Stimulated activated CD8-positive, alpha-beta memory T cell treated with anti-CD3 and anti-CD28 coated beads, Interleukin-12 subunit alpha, Interleukin-12 subunit beta, amount 100 ng/mL, for 4 hours (primary cell): ENCODE results near the gene MCM9.

Experiments used
- DNase-seq: peaks from one replicate; pipeline ENCODE4 v3.0.0-alpha.2; 2020; ENCODE audit warnings: low read depth

MCM9 gene

DNA sequence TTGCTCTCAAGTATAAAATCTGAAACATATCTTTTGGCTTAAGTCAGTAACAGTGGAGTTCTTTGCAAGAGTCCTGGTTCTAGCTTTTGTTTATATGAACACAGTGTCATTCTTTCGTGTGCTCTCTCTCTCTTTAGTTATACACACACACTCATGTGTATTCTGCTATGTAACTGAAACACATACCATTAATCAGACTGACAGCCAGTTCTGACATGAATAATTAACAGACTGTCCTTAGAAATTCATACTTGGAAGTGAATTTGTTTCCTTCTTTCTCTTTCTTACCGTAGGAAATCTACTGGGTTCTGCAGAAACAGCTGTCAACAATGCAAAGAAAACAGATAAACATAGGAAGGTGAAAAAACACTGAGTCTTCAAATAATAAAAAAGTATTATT lies 2.5 kb downstream of the MCM9 start:
- DNase-seq, result no peak

DNA sequence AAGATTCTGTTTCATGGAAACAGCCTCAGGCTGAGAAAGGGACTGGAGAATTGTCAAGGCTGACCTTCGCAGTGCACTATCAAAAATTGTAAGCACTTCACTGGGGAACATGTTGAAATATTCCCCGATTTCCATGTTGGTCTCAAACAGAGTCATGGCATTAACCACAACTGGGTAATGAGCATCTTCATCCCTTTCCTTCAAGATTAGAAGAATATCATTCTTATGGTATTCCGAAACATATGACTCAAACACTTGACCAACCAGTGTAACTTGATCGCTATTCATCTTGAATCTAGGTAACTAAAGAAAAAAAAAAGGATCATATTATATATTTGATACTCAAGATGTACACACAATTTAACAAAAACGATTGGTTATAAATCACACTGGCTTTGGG lies 3.5 kb downstream of the MCM9 start:
- DNase-seq, result no peak

DNA sequence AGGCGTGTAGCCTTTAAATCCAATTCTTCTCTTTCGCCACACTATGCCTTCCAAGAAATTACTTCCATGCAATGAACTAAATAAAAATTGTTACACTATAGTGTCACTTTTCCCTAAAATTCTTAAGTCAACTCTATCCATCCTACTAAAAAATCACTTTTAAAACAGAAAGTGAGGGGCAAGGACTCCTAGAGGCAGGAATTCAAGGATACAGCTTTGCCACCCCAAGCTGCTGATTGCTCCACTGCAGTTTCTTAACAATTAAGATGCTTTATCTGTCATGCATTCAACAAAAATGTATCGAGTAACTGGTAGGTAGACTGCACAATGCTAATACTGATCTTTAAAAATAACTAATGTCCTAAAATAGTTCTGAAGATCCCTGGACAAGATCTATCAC lies 4.3 kb downstream of the MCM9 start:
- no peak for DNase-seq

DNA sequence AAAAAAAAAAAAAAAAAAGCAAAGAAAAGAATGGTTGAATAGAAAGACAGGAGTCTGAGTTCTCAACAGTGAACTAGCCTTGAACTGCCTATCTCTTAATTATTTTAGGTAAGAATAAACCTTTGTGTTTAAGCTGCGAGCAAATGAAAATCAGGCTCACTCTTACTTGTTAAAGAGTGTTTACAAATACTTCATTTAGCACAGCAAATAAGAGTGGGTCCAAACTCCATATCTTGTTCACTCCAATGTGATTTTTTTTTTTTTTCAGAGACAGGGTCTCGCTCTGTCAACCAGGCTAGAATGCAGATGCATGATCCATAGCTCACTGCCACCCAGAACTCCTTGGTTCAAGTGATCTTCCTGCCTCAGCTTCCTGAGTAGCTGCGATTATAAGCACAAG lies 11.9 kb downstream of the MCM9 start:
- no peak for DNase-seq

DNA sequence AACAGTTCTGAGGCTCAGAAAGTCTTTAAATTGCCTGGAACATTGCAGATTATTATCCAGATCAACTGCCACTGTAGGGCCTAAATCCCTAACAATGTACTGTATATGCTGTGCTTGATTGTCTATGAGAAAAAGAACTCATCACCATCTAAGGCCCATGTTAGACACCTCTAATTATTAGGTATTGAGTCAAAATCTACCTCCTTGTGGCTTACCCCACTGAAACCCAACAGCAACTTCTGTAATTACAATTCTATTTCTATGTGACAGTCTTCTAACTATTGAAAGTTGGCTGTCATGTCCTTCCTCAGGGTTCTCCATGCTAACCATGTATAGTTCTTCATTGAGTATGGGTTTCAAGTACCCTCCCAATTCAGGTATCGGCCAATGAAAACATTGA lies 13.9 kb downstream of the MCM9 start:
- DNase-seq, result no peak

DNA sequence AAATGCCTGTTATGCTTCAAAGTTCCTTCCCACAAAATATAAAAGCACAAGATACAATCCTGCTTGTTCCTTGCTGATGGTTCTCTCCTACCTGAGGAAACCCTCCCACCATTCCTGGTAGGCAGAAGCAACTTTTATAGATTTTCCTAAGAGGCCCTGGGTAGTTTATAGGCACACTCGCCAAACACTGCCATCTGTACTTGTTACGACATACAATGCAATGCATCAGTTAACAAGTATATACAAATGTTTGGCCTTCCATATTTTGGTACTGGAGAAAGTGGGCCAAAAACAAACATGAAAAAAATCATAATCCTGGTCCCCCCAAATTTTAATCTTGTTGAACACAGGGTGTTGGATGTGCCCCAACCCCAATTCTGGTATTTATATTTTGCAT lies 16.6 kb downstream of the MCM9 start:
- no peak for DNase-seq

DNA sequence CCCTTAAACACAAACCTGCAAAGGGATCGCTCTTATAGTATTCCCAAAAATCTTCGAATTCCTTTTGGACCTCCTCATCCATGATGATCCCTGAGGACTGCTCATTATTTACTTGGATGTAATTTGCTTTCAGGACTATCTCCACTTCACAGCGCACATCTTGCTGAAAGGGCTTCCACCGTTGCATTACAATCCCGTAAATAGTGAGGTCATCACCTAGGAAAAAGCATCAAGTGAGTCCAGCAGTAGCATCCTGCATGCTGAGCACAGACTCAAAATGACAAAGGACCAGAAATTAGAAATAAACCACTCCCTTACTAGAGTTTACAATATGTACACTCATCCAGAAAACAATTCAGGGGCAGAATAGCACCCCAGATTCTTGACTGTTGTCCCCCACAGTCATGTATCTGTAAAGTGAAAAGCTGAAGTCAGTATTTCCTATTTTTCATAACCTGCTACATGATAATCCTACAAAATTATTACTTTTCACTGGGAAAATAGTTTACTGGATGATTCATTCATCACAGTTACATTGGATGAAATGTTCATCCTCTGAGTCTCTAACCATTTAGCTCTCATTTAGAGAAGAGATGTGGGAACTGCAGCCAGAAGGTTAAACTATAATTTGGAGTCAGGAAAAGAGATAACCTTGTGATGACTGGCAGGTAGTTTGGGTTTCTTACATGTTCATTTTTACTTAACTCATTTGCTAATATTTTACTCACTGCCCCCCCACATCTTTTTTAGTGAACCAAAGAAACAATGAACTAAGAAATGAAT lies 17.2 kb downstream of the MCM9 start:
- DNase-seq, result no peak

DNA sequence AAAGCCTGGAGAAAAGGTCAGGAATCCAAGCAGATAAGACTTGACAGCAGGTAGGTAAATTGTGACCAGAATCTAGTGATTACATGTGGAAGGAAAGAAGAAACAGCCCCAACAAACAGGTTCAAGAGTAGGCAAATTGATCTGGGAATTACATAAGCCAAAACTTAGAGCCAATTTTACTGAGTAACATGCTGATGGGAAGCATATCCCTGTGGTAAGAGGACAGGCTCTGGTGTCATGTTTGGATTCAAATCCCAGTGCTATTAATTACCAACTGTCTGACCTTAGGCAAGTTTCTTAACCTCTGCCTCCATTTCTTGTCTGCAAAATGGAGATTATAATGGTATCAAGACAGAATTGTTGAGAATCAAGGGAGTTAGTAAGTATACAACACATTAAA lies 20.4 kb downstream of the MCM9 start:
- no peak for DNase-seq

DNA sequence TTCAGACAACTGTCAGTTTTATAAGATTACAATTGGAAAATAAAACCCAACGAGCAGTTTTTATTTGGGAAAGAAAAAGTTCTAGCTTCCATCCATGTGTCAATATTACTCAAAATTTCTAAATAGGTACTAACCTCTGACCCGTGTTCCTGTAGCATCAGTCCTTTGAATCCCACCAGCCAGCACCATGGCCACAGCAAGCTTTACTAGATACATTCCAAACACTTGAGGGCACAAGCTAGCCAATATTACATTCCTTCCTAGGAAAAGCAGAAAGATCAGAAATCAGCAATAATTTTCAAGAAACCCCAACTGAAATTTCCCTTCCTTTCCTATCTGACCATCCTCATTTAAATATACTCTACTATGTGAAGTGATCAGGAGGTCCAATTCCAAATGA lies 21.8 kb downstream of the MCM9 start:
- no peak for DNase-seq

DNA sequence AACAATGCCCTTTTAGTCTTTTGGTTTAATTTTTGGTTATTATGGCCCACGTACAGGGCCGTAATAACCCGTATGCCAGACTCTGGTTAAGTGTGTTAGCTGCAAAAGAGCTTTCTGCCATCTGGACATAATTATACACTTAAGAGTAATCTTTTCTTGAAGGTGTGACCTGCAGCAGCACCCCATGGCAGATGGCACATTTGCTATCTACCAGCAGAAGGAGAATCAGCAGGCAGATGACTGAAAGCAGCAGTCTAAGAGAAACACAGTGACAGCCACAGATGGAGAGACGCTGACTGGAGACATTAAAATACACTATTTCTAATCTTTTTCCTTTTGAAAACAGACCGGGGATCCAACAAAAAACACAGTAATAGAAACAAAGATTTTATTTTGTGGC lies 22.3 kb downstream of the MCM9 start:
- no peak for DNase-seq

DNA sequence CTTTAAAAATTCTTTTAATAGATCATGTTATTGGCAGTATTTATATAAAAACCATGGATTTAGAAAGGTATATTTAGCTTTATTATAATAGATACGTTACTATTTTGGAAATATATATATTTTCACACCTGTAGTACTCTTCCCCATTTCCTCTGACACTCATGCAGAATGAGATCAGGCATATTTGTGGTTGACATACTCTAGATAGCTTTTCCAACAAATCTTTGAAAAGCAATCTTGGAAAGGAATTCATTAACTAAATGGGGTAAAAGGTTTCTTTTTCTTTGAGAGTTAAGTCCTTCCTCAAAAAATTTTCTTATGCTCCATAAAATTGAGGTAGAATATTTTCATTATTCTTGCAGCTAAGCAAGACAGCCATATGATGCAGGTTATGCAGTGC lies 26.5 kb downstream of the MCM9 start:
- no peak for DNase-seq

DNA sequence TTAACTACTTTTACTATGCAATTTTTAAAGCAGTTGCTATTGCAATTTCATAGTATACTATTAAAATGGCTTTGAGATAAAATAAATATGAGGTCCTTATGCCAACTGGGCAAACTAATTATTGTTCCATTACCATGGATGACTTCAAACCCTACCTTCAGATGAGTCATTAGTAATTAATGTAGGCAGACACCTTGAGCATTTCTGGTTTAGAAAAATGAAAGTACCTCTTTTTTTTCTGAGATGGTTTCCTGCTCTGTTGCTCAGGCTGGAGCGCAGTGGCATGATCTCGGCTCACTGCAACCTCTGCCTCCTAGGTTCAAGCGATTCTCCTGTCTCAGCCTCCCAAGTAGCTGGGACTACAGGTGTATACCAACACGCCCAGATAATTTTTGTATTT lies 29.1 kb downstream of the MCM9 start:
- no peak for DNase-seq

DNA sequence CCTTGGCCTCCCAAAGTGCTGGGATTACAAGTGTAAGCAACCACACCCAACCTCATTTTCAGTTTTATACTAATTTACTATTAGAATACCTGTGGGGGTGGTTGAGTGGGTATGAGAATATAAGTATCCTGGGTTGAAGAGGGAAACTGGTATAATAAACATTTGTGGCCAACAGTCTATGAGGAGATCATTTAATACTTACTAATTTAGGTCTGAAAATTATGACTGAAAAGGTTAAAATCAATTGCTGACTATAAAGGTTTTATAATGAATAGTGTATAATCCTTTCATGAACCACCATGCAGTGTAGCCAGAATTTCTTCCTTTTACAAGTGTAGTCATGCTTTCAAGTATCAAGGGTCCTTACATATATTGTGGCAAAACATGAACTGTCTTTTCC lies 29.9 kb downstream of the MCM9 start:
- no peak for DNase-seq

DNA sequence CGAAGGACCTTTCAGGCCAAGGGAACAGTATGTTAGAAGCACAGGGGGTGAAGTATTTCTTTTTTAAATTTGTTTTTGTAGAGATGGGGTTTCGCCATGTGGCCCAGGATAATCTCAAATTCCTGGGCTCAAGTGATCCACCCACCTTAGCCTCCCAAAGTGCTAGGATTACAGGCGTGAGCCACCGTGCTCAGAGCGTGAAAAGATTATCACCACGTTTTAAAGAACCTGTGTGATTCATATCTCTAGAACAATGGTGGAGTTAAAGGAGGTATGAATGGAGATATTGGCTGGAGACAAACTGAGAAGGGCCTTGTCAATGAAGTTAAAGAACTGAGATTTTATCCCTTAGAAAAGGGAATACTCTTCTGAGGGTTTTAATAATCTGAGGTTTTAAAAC lies 31.3 kb downstream of the MCM9 start:
- DNase-seq, result no peak

DNA sequence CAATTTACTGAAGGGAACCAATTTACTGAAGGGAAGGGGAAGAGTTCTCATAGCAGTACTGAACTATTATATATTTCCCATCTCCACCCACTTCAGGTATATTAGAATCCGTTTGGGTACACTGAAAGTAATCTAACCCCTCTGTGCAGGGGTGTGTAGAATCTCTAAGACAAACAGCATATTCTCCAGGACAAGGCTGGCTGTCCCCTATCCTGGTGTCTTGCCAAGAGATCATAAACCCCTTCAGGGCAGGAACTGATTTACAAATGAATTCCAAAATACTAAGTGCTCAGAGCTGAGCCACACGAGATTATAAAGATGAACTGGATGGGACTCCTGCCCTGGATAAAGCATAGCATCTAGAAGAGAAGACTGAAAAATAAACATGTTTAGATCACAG lies 31.8 kb downstream of the MCM9 start:
- no peak for DNase-seq

DNA sequence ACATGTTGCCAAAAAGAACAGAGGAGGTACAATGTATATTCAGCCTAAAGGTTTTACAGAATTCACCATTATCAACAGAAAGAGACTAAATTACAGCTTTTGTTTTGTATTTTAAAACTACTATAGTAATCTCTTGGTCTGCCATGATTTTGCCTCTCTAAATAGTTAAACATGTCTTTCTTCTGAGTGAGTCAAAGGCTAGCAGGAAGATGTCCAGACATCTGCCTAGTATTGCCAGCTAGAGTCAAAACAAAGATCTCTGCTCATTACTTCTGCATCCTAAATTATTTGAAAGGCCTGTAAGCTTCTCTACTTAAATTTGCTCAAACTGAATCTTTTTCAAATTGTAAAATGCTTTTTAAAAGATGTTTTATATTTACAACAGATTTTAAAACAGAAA lies 32.2 kb downstream of the MCM9 start:
- DNase-seq, result no peak

DNA sequence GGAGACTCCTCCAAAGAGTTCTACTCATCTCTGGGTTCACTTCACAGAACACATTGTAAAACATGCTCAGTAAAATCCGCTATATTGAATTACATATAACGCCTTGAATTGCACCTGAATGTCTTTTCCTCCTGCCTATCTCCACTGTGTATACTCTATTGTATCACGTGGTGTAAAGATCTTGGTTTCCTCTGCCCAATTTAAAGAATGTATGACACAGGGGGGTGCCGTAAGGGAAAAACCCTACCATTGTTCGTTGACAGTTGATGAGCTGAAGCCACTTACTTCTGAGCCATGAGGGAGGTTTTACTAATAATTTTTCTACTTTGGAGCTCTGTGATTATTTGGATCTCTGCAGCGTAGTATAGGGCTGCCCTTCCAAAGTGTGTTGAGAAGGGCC lies 35.0 kb downstream of the MCM9 start:
- DNase-seq, result no peak

DNA sequence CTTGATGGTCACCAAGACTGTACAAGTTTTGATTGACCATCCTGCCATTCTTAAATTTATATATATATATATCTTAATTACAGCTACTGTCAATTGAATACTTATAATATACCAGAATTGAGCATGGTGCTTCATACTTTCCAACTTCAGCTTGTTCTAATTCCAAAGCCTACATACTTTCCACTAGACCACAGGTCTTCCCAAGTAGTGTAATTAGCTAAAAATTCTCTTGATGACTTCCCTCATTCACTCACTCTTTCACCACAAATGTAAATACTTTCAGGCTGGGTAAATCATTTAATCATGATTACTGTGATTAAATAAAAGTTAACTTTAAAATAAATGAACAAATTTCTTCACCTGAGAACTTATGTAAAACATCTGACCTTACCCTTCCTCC lies 37.6 kb downstream of the MCM9 start:
- DNase-seq, result no peak

DNA sequence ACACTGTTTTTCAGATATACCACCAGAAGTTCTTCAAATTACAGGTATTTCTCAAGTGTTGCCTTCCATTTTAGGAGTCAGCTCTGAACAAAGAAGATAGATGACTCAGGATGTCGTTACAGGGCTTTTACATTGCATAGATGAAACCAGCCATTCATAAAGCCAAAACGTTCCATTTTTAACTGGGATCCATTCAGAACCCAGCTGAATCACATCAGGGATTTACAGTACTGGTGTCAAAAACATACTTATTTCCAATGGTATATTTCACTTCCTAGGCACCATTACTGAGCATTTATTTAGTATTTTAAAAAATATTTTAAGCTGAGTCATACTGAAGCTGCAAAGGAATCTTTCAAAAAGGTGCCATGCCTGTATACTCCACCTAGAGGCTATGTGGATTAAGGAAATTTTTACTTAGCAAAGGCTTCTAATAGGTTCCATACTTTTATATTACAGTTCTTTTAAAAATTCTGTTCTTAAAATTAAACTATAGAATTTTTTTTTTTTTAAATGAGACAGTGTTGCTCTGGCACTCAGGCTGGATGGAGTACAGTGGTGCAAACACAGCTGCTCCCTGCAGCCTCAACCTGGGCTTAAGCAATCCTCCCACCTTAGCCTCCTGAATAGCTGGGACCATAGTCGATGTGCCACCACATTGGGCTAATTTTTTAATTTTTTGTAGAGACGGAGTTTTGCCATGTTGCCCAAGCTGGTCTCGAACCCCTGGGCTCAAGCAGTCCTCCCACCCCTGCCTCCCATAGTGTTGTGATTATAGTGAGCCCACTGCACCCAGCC lies 38.4 kb downstream of the MCM9 start:
- no peak for DNase-seq

DNA sequence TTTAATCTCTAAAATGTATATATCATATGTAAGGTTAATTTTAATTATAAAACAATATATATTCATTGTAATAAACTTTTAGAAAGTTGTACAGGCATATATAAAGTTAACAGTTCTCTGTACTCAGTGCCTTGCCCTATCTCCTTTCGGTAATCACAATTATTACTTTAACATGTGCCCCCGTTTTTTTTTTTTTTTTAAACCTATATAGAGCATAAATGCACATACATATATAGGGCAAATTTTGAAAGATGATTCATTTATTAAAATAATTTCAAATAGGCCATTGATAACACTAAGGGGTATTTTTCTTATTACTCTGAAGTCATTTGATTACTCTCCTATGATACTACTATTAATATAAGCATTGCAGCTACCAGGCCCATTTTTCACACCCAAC lies 39.1 kb downstream of the MCM9 start:
- DNase-seq, result no peak

DNA sequence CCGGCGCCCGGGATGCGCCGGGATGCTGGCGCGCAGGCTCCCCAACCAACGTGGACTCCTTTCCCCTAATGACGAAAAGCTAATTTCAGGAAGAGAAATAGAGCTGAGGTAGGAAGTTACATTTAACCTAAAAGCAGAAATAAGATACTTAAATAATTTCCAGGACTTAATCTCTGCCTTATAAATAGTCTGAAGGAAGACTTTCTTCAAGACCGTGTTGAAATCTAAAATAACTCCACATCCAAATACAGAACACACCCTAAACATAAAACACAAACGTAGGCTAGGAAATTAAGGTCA lies 39.7 kb downstream of the MCM9 start:
- DNase-seq, result no peak

DNA sequence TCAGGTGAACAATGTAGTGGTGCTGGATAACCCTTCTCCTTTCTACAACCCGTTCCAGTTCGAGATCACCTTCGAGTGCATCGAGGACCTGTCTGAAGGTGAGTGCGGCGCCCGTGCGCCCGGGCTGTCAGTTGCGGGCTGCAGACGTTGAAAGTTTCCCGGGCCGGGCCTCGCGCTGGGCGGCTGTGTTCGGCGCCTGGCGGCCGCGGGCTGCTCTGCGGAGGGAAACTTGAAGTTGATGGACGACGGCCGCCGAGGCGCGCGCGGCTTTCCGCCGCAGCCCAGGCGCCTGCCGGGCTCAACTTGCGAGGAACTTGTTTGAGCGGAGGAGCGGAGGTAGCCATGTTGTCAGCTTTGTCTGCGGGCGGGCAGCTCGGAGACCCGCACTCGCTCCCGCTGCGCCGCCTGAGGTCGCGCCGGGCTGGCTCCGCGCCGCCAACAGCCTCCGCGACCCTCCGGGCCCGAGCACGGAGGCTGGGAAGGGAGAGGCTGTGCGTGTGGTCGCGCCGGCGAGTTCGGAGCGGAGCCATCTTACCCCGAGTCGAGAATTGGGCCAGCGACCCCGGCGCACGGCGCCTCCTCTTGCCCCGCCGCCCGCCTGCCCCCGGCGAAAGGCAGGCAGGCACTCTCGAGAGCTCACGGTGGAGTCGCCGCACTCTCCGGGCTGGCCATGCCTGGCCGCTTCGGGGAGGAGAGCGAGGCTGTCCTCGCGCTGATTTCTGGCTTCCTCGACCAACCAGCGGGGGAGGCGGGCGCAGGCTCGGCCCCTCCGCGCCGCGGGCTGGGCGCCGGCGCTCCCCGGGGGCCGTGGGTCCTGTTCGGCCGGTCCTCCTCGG lies 40.3 kb downstream of the MCM9 start:
- peak; percentile 47 for DNase-seq

DNA sequence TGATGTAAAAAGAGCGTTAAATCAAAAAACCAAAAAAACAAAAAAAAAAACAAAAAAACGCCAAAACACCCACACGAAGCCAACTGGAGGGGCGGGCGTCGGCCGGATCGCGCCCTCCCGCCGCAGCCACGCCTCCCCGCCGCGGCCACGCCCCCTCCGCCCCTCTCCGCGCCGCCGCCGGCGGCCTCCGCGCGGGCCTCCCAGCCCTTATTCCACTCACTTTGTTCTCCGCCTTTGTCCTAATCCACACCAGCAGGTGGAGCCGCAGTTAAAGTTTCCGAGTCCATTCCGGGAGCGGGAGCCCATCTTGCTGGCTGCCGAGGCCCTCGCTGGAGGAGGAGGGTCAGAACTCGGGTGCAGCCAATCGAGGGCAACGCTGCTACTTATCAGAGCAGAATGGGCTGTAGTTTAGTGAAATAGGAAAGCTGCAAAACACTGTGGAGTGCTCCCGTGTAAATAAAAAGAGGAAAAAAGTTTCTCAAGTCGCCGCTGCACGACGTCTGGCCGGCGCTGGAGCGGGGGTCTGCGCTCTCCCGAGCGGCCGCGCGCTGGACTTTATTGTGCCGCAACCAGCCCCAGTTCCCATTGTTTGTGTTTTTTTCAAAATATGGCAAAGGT lies 41.0 kb downstream of the MCM9 start, which contains the start of gene ASF1A:
ASF1A (plus strand) TSS at position 346 of the 618 bp plus-strand sequence; CDS start at position 608, 262 bp downstream.
- DNase-seq, result peak; percentile 87
